Smooth muscle cell (in vitro differentiated cells): Measurements from ENCODE around the gene SAMD8. TPM values are rescaled to one million over a fixed set of nuclear protein-coding genes. Genes with fewer than 3 reads are reported as not detected.

Source experiments
- DNase-seq: peaks from one replicate; lab custom pipeline; 2025; ENCODE audit not compliant: unreplicated experiment; lab: John Stamatoyannopoulos, UW
- H2AFZ ChIP-seq: fragments of 200-600 bp; sonication (generic); 2 replicates; pipeline ENCODE4 v1.6.0; 2016; ENCODE audit warnings: antibody characterized with exemption, low read depth, mild to moderate bottlenecking
- H3F3A ChIP-seq: fragments of 200-600 bp; sonication (generic); 2 replicates; pipeline ENCODE4 v1.6.0; 2017; ENCODE audit warnings: antibody characterized with exemption, low read depth
- H3K27ac ChIP-seq: fragments of 200-600 bp; sonication (generic); 2 replicates; pipeline ENCODE4 v1.5.1; 2016; ENCODE audit warnings: low read depth, mild to moderate bottlenecking
- H3K27me3 ChIP-seq: fragments of 200-600 bp; sonication (generic); 2 replicates; pipeline ENCODE4 v1.6.1; 2016; ENCODE audit warnings: low read depth, mild to moderate bottlenecking
- H3K36me3 ChIP-seq: fragments of 200-600 bp; sonication (generic); 2 replicates; pipeline ENCODE4 v1.5.1; 2016; ENCODE audit warnings: low read depth
- H3K4me1 ChIP-seq: fragments of 200-600 bp; sonication (generic); 2 replicates; pipeline ENCODE4 v1.5.1; 2016; ENCODE audit warnings: low read depth
- H3K4me2 ChIP-seq: fragments of 200-600 bp; sonication (generic); 2 replicates; pipeline ENCODE4 v1.6.0; 2016; ENCODE audit warnings: mild to moderate bottlenecking
- H3K4me3 ChIP-seq: fragments of 200-600 bp; sonication (generic); 2 replicates; pipeline ENCODE4 v1.5.1; 2016; ENCODE audit warnings: mild to moderate bottlenecking
- H3K79me2 ChIP-seq: fragments of 200-600 bp; sonication (generic); 2 replicates; pipeline ENCODE4 v1.6.0; 2016; ENCODE audit warnings: low read depth, mild to moderate bottlenecking
- H3K9ac ChIP-seq: fragments of 200-600 bp; sonication (generic); 2 replicates; pipeline ENCODE4 v1.6.0; 2016; ENCODE audit warnings: low read depth
- H3K9me3 ChIP-seq: fragments of 200-600 bp; sonication (generic); replicated peaks from 2 replicates; pipeline ENCODE4 v1.5.1; 2016; ENCODE audit warnings: low read depth
- H4K20me1 ChIP-seq: fragments of 200-600 bp; sonication (generic); 2 replicates; pipeline ENCODE4 v1.6.0; 2016; ENCODE audit warnings: low read depth
- CTCF ChIP-seq: fragments of 200-600 bp; sonication (generic); IDR thresholded peaks from 2 replicates; pipeline ENCODE4 v1.5.1; 2017; ENCODE audit warnings: borderline replicate concordance, mild to moderate bottlenecking, antibody characterized with exemption; ENCODE audit not compliant: insufficient read depth, poor library complexity, severe bottlenecking
- WGBS: methylation state at CpG from one replicate; pipeline ENCODE4 v1.1.7; 2016; ENCODE audit warnings: low lambda C conversion rate; 5-methylcytosine and 5-hydroxymethylcytosine counted together
- polyA plus RNA-seq: library from polyadenylated mRNA; unstranded; fragments of >200 nt; fragmentation: Nextera tagmentation; extraction: Ambion mirVana; gene quantifications from 2 replicates; pipeline ENCODE4 v1.2.1, GENCODE V29; 2016
- total RNA-seq: library from RNA; depleted of rRNA; stranded (reverse); fragments of >200 nt; gene quantifications from 2 replicates; pipeline ENCODE4 v1.2.3, GENCODE V29; 2014

SAMD8 gene
- total and polyA plus RNA-seq, 2 experiments from 2014 or later = 7.4 to 30.1 TPM

- Histone ChIP-seq H3K27ac (no peak overlapping the region), H3K4me3 (no peak overlapping the region), H2AFZ (no peak overlapping the region), H3K79me2 (no peaks in the 10 kb centered on the region), H3K9me3 (no peaks in the 10 kb centered on the region), H3K4me2 (no peak overlapping the region), H3K4me1 (no peaks in the 10 kb centered on the region), H3K9ac (no peak overlapping the region), H3K36me3 (no peaks in the 10 kb centered on the region), H4K20me1 (no peaks in the 10 kb centered on the region), H3F3A (no peaks in the 10 kb centered on the region), H3K27me3 (no peaks in the 10 kb centered on the region)
- no peak for DNase-seq
- TF ChIP-seq CTCF = no peak
- WGBS = 89% methylated on average over 8 of the region's 8 CpGs
These were observed 47.8 kb upstream of the SAMD8 start for GRCh38 chr10:75063461-75064230.

- no peak overlapping the region for H3K4me3 ChIP-seq
- H3K27me3 ChIP-seq = no peaks in the 10 kb centered on the region
- no peaks in the 10 kb centered on the region for H3K9me3 ChIP-seq
- H3K27ac ChIP-seq = no peak overlapping the region
- H3K36me3 ChIP-seq = no peaks in the 10 kb centered on the region
- H3K4me2 ChIP-seq = no peak overlapping the region
- WGBS = 95% methylated on average over 4 of the region's 4 CpGs
- DNase-seq = no peak
- no peaks in the 10 kb centered on the region for H3K4me1 ChIP-seq
- no peaks in the 10 kb centered on the region for H3K79me2 ChIP-seq
- no peak for TF ChIP-seq CTCF
- no peaks in the 10 kb centered on the region for H3F3A ChIP-seq
- no peak overlapping the region for H3K9ac ChIP-seq
- H4K20me1 ChIP-seq = no peaks in the 10 kb centered on the region
- no peak overlapping the region for H2AFZ ChIP-seq
These were observed 46.4 kb upstream of the SAMD8 start for GRCh38 chr10:75065076-75065475.

GRCh38 chr10:75066271-75066670 lies 45.2 kb upstream of the SAMD8 start:
- H3K4me2 ChIP-seq = no peak overlapping the region
- no peak for TF ChIP-seq CTCF
- no peaks in the 10 kb centered on the region for H3K36me3 ChIP-seq
- H3K9ac ChIP-seq = no peak overlapping the region
- H3K4me3 ChIP-seq = no peak overlapping the region
- H4K20me1 ChIP-seq = no peaks in the 10 kb centered on the region
- H3F3A ChIP-seq = no peaks in the 10 kb centered on the region
- no peak overlapping the region for H3K27ac ChIP-seq
- no peaks in the 10 kb centered on the region for H3K9me3 ChIP-seq
- H3K27me3 ChIP-seq = no peaks in the 10 kb centered on the region
- WGBS = 92% methylated on average over 5 of the region's 5 CpGs
- H2AFZ ChIP-seq = no peak overlapping the region
- H3K4me1 ChIP-seq = no peaks in the 10 kb centered on the region
- H3K79me2 ChIP-seq = no peaks in the 10 kb centered on the region
- DNase-seq = no peak

GRCh38 chr10:75067272-75067671 lies 44.2 kb upstream of the SAMD8 start:
- Histone ChIP-seq H2AFZ (no peak overlapping the region), H3K9me3 (no peaks in the 10 kb centered on the region), H3K27me3 (no peaks in the 10 kb centered on the region), H4K20me1 (no peaks in the 10 kb centered on the region), H3K9ac (no peak overlapping the region), H3K4me3 (no peak overlapping the region), H3K4me1 (no peaks in the 10 kb centered on the region), H3K27ac (no peak overlapping the region), H3F3A (no peaks in the 10 kb centered on the region), H3K36me3 (no peaks in the 10 kb centered on the region), H3K4me2 (no peak overlapping the region), H3K79me2 (no peaks in the 10 kb centered on the region)
- no peak for DNase-seq
- 96% methylated on average over 7 of the region's 7 CpGs for WGBS
- TF ChIP-seq CTCF = no peak
